Measurements from ENCODE around the gene CADPS. TPM values are rescaled to one million over a fixed set of nuclear protein-coding genes. Genes with fewer than 3 reads are reported as not detected.

CADPS gene
- total RNA-seq, 4 donors from 2014 or later = 0.09 to 4.4 (median 1.6) TPM; not detected in 1

- ATAC-seq (ENCODE audit: low FRiP score) = no peak
- no peak for TF ChIP-seq CTCF (IDR thresholded peaks at IDR 0.05)
- DNase-seq (ENCODE audit: low spot score) = no peak
Measured at GRCh38 chr3:62538691-62539356, 336.4 kb downstream of the CADPS start.

GRCh38 chr3:62534326-62534725, 340.9 kb downstream of the CADPS start:
- no peak for TF ChIP-seq CTCF (IDR thresholded peaks at IDR 0.05)
- no peak for DNase-seq (ENCODE audit: low spot score)
- ATAC-seq (ENCODE audit: low FRiP score) = no peak

- DNase-seq (ENCODE audit: low spot score) = no peak
- no peak for ATAC-seq (ENCODE audit: low FRiP score)
- TF ChIP-seq CTCF (IDR thresholded peaks at IDR 0.05) = no peak
Measured at GRCh38 chr3:62532796-62533195, 342.4 kb downstream of the CADPS start.

- TF ChIP-seq CTCF (IDR thresholded peaks at IDR 0.05) = no peak
- ATAC-seq (ENCODE audit: low FRiP score) = no peak
- DNase-seq (ENCODE audit: low spot score) = no peak
Measured at GRCh38 chr3:62531981-62532380, 343.2 kb downstream of the CADPS start.

- DNase-seq (ENCODE audit: low spot score) (no peak), ATAC-seq (ENCODE audit: low FRiP score) (no peak)
- TF ChIP-seq CTCF (IDR thresholded peaks at IDR 0.05) = no peak
Measured at GRCh38 chr3:62531493-62531892, 343.7 kb downstream of the CADPS start.

GRCh38 chr3:62529230-62529629, 346.0 kb downstream of the CADPS start:
- ATAC-seq (ENCODE audit: low FRiP score) = no peak
- TF ChIP-seq CTCF (IDR thresholded peaks at IDR 0.05) = no peak
- no peak for DNase-seq (ENCODE audit: low spot score)

- no peak for TF ChIP-seq CTCF (IDR thresholded peaks at IDR 0.05)
- DNase-seq (ENCODE audit: low spot score) = no peak
- no peak for ATAC-seq (ENCODE audit: low FRiP score)
Measured at GRCh38 chr3:62527474-62527873, 347.7 kb downstream of the CADPS start.

Data from omental fat pad (tissue), 4 donors.